ENCODE measurements around the gene CPXM2. TPM values are rescaled to one million over a fixed set of nuclear protein-coding genes. Genes with fewer than 3 reads are reported as not detected.

The CPXM2 gene
- total and polyA plus RNA-seq, 9 of the 15 experiments (the other 6 are each of a cell fraction or from before 2014, with no cell fraction given): not detected

DNA sequence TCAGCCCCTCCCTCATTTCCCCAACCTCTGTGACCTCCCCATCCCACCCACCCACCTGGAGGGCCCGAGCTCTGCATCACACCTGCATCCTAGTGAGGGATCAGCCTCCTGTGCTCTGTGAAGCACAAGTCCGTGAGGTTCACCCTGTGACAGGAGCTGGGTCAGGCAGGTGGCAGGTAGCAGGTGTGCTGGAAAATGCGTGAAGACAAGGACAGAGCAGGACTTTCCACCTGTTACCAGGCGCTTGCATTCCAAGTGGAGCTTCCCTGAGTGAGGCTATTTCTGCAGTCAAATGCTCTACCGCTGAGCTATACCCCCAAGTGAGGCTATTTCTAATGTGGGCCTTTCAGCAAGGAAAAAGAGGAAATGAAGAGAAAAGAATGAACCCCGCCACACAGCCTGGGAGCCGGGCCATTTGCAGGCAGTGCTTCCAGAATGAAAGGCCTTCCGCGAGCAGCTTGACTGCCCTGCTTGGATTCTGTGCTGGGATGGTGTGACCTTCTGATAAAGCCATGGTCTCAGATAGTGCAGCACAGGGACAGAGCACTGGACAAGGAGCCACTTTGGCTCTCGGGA lies 13.3 kb upstream of the CPXM2 start:
- Histone ChIP-seq H3K9me1 (ENCODE audit: control insufficient read depth, insufficient read depth, low read length) (no peaks in the 10 kb centered on the region), H3K4me2 (ENCODE audit: insufficient read depth, low read length) (no peak overlapping the region), H4K20me1 (replicated peaks; ENCODE audit: control insufficient read depth, insufficient read depth, low read length) (no peaks in the 10 kb centered on the region), H3K4me3 (no peak overlapping the region), H3K27me3 (ENCODE audit: control insufficient read depth in 2 of 2, insufficient read depth in 2 of 2, low read length in 2 of 2) (no peaks in the 10 kb centered on the region), H2AFZ (ENCODE audit: low read depth, low read length) (no peak overlapping the region), H3K36me3 (ENCODE audit: control insufficient read depth, insufficient read depth, low read length) (no peaks in the 10 kb centered on the region), H3K9ac (ENCODE audit: insufficient read depth in 1 of 2, low read depth in 2 of 2, low read length in 2 of 2) (no peak overlapping the region), H3K79me2 (ENCODE audit: control insufficient read depth, insufficient read depth, low read length) (no peaks in the 10 kb centered on the region), H3K9me3 (replicated peaks; ENCODE audit: control insufficient read depth, insufficient read depth, low read depth, low read length) (no peaks in the 10 kb centered on the region), H3K4me1 (replicated peaks in 1 of 2; ENCODE audit: control insufficient read depth in 2 of 2, insufficient read depth in 2 of 2, low read length in 2 of 2) (no peaks in the 10 kb centered on the region), H3K27ac (ENCODE audit: extremely low read depth, low read depth, low read length) (no peak overlapping the region)
- ATAC-seq: no peak
- BruUV-seq (replicated peaks): no TSS peak
- 1% methylated on average over 8 of the region's 10 CpGs for WGBS (ENCODE audit: insufficient coverage, low coverage, missing lambda C conversion rate)
- FAIRE-seq: no peak
- in situ Hi-C loops (cut with MboI) (no loop called here), intact Hi-C loops (cut with micrococcal nuclease) (no loop called here)
- no peak for DNase-seq (ENCODE audit: extremely low read depth in 1 of 4, low spot score in 3 of 4)
- CTCF ChIA-PET (ENCODE audit: low intra/inter-chr PET ratio): no interaction called here
- POLR2A ChIA-PET: no interaction called here
- TF ChIP-seq RB1 (IDR thresholded peaks at IDR 0.05; ENCODE audit: low read depth) (no peak), XRCC3 (IDR thresholded peaks at IDR 0.05) (no peak), PTBP1 (IDR thresholded peaks at IDR 0.05; ENCODE audit: low read depth, low read length) (no peak), ARID2 (IDR thresholded peaks at IDR 0.05) (no peak), PCBP1 (IDR thresholded peaks at IDR 0.05; ENCODE audit: low read depth, low read length, poor library complexity, severe bottlenecking) (no peak), MCM5 (IDR thresholded peaks at IDR 0.05; ENCODE audit: low read depth) (no peak), ZNF717 (CRISPR knock-in tag; IDR thresholded peaks at IDR 0.05) (no peak), KHSRP (IDR thresholded peaks at IDR 0.05) (no peak), GTF2E2 (tag; IDR thresholded peaks at IDR 0.05) (no peak), CCNT2 (IDR thresholded peaks at IDR 0.05; ENCODE audit: borderline replicate concordance, extremely low read depth, insufficient read length, low read depth, low read length) (no peak), LCOR (CRISPR knock-in tag; IDR thresholded peaks at IDR 0.05) (no peak)
- TF ChIP-seq, protein P1, sequence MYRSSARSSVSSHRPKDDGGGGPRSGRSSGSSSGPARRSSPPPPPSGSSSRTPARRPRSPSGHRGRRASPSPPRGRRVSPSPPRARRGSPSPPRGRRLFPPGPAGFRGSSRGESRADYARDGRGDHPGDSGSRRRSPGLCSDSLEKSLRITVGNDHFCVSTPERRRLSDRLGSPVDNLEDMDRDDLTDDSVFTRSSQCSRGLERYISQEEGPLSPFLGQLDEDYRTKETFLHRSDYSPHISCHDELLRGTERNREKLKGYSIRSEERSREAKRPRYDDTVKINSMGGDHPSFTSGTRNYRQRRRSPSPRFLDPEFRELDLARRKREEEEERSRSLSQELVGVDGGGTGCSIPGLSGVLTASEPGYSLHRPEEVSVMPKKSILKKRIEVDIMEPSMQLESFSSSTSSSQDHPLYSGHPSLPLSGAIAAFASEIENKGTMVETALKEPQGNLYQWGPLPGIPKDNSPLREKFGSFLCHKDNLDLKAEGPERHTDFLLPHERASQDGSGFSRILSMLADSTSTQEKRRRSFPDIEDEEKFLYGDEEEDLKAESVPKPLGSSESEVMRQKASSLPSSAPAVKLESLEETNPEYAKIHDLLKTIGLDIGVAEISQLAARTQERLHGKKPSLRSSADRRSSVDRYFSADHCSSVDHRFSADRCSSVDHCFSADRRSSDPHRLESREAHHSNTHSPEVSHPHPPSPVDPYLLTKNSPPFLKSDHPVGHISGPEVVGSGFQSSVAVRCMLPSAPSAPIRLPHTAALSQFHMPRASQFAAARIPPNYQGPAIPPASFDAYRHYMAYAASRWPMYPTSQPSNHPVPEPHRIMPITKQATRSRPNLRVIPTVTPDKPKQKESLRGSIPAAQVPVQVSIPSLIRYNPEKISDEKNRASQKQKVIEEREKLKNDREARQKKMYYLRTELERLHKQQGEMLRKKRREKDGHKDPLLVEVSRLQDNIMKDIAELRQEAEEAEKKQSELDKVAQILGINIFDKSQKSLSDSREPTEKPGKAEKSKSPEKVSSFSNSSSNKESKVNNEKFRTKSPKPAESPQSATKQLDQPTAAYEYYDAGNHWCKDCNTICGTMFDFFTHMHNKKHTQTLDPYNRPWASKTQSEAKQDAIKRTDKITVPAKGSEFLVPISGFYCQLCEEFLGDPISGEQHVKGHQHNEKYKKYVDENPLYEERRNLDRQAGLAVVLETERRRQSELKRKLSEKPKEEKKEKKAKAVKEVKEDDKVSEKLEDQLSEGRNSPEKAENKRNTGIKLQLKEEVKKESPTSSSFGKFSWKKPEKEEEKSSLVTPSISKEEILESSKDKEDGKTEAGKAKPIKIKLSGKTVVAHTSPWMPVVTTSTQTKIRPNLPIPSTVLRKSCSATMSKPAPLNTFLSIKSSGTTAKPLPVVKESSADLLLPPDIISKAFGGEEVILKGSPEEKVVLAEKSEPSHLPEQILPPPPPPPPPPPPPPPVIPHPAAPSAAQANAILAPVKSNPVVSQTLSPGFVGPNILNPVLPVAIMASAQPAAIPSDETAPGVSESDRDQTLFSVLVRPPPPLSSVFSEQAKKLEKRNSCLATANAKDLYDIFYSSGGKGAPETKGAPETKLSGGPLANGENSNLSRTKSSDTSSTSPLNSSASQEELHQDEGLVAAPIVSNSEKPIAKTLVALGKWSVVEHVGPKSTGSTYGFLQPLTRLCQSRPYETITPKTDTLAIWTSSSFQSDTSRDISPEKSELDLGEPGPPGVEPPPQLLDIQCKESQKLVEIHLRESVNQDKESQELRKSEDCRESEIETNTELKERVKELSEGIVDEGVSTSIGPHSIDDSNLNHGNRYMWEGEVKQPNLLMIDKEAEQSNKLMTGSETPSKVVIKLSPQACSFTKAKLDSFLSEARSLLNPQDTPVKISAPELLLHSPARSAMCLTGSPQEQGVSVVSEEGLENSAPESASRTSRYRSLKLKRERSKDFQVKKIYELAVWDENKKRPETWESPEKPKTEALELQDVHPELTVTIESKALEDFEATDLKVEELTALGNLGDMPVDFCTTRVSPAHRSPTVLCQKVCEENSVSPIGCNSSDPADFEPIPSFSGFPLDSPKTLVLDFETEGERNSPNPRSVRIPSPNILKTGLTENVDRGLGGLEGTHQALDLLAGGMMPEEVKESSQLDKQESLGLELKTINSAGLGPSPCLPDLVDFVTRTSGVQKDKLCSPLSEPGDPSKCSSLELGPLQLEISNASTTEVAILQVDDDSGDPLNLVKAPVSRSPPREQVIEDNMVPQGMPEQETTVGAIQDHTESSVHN (IDR thresholded peaks at IDR 0.05; ENCODE audit: borderline replicate concordance in 1 of 2, low read depth in 1 of 2): no peak
- TF ChIP-seq, protein P2, sequence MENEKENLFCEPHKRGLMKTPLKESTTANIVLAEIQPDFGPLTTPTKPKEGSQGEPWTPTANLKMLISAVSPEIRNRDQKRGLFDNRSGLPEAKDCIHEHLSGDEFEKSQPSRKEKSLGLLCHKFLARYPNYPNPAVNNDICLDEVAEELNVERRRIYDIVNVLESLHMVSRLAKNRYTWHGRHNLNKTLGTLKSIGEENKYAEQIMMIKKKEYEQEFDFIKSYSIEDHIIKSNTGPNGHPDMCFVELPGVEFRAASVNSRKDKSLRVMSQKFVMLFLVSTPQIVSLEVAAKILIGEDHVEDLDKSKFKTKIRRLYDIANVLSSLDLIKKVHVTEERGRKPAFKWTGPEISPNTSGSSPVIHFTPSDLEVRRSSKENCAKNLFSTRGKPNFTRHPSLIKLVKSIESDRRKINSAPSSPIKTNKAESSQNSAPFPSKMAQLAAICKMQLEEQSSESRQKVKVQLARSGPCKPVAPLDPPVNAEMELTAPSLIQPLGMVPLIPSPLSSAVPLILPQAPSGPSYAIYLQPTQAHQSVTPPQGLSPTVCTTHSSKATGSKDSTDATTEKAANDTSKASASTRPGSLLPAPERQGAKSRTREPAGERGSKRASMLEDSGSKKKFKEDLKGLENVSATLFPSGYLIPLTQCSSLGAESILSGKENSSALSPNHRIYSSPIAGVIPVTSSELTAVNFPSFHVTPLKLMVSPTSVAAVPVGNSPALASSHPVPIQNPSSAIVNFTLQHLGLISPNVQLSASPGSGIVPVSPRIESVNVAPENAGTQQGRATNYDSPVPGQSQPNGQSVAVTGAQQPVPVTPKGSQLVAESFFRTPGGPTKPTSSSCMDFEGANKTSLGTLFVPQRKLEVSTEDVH (IDR thresholded peaks at IDR 0.05; ENCODE audit: low read depth, partially characterized antibody): no peak

Data from K562 (cell line).